Spleen (tissue), 7 donors: Measurements from ENCODE around the gene CNDP2.

Source experiments
- POLR2AphosphoS5 ChIP-seq, 3 donors: sonication (generic); formaldehyde crosslinking; IDR thresholded peaks; one replicate each; pipeline ENCODE4 v1.5.1; 2017; ENCODE audit warnings: antibody characterized with exemption in 3 of 3
- TF ChIP-seq, protein P1 (sequence below), 11 experiments: fragments of 200-600 bp in 7 of 11; fragments of 450-650 bp in 4 of 11; sonication (generic) in 4 of 11; IDR thresholded peaks in 8 of 11; conservative IDR thresholded peaks in 3 of 11; 1 replicate in 7 of 11; 2 replicates in 4 of 11; pipeline versions ENCODE4 v1.4.0 to v1.8.0; 2016 to 2021; ENCODE audit warnings: antibody characterized with exemption in 11 of 11, inconsistent platforms in 4 of 11, mild to moderate bottlenecking in 1 of 11
- donor health status: DM: no; HTN: no; CAD: no; lungs with moderate emphysema.
- donor health status: DM: no; HTN: no; CAD: no.
- donor health status: DM: no; HTN: no; CAD: no.

- no peak for TF ChIP-seq POLR2AphosphoS5 (IDR thresholded peaks at IDR 0.05)
- TF ChIP-seq, protein P1, sequence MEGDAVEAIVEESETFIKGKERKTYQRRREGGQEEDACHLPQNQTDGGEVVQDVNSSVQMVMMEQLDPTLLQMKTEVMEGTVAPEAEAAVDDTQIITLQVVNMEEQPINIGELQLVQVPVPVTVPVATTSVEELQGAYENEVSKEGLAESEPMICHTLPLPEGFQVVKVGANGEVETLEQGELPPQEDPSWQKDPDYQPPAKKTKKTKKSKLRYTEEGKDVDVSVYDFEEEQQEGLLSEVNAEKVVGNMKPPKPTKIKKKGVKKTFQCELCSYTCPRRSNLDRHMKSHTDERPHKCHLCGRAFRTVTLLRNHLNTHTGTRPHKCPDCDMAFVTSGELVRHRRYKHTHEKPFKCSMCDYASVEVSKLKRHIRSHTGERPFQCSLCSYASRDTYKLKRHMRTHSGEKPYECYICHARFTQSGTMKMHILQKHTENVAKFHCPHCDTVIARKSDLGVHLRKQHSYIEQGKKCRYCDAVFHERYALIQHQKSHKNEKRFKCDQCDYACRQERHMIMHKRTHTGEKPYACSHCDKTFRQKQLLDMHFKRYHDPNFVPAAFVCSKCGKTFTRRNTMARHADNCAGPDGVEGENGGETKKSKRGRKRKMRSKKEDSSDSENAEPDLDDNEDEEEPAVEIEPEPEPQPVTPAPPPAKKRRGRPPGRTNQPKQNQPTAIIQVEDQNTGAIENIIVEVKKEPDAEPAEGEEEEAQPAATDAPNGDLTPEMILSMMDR (IDR thresholded peaks at IDR 0.05 in 8 of 11, conservative IDR thresholded peaks at IDR 0.05 in 3 of 11): peak in 10 of 11 experiments; percentile 45 to 72 (median 60)
These were observed 2.5 kb upstream of the CNDP2 start for GRCh38 chr18:74493689-74494088.
